Measurements from ENCODE around the gene MLEC. TPM values are rescaled to one million over a fixed set of nuclear protein-coding genes. Genes with fewer than 3 reads are reported as not detected.

MLEC gene
- total and polyA plus RNA-seq, 2 of the 13 experiments (the other 11 are each of a cell fraction or from before 2014, with no cell fraction given) = 49.8 to 156 TPM

GRCh38 chr12:120677765-120678473, 9.0 kb upstream of the MLEC start:
- ChIA-PET POLR2A (no interaction called here), CTCF (ENCODE audit: low intra/inter-chr PET ratio, low total read pairs) (no interaction called here)
- no TSS peak for BruUV-seq (replicated peaks)
- peak overlapping the region; percentile 25; the same call in 1 of the 2 replicates for H3K4me2 ChIP-seq (ENCODE audit: low read depth, low read length)
- H3K9me3 ChIP-seq (ENCODE audit: low read length) = no peaks in the 10 kb centered on the region
- in situ Hi-C loops (cut with HindIII; ENCODE audit: extremely low pct_ligation_motif_present, low pct_unique_long_range_greater_than_20kb) (no loop called here), intact Hi-C loops (cut with micrococcal nuclease; ENCODE audit: unreplicated experiment) (no loop called here)
- H3K27ac ChIP-seq (ENCODE audit: extremely low read length, insufficient read depth, low read length) = no peak overlapping the region
- WGBS (ENCODE audit: low lambda C conversion rate) = 18% methylated on average over 7 of the region's 7 CpGs
- no peak overlapping the region for H3K4me3 ChIP-seq (replicated peaks in 1 of 3; ENCODE audit: insufficient read depth in 1 of 3, low read depth in 2 of 3, low read length in 3 of 3)
- no peaks in the 10 kb centered on the region for H3K36me3 ChIP-seq (replicated peaks in 1 of 2; ENCODE audit: control insufficient read depth in 1 of 2, insufficient read depth in 2 of 2, low read length in 2 of 2)
- ATAC-seq (peak; percentile 49; the same call in 2 of the 3 replicates), DNase-seq (ENCODE audit: low spot score) (no peak), FAIRE-seq (no peak)
- peaks cover 15% of the 10 kb centered on the region for H3K4me1 ChIP-seq (ENCODE audit: insufficient read depth, low read length)
- no peak overlapping the region for H3K9ac ChIP-seq (ENCODE audit: insufficient read depth, low read depth, low read length)
- no peak overlapping the region for H2AFZ ChIP-seq (ENCODE audit: low read length)
- H4K20me1 ChIP-seq (ENCODE audit: insufficient read depth, low read length) = no peaks in the 10 kb centered on the region
- H3K79me2 ChIP-seq (ENCODE audit: insufficient read depth, low read length) = no peaks in the 10 kb centered on the region
- no peaks in the 10 kb centered on the region; a peak in 1 of 5 replicates for H3K27me3 ChIP-seq (ENCODE audit: control insufficient read depth in 1 of 2, insufficient read depth in 2 of 2, low read length in 2 of 2)
- TF ChIP-seq, protein P1, sequence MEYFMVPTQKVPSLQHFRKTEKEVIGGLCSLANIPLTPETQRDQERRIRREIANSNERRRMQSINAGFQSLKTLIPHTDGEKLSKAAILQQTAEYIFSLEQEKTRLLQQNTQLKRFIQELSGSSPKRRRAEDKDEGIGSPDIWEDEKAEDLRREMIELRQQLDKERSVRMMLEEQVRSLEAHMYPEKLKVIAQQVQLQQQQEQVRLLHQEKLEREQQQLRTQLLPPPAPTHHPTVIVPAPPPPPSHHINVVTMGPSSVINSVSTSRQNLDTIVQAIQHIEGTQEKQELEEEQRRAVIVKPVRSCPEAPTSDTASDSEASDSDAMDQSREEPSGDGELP (IDR thresholded peaks at IDR 0.05; ENCODE audit: borderline replicate concordance, low read depth) = peak; percentile 39; the same call in 1 of the 2 replicates
- TF ChIP-seq HNF4A (CRISPR knock-in tag; IDR thresholded peaks at IDR 0.05) = peak; percentile 46; the same call in 1 of the 2 replicates
- peak in 1 of 2 experiments; percentile 11; a peak in 1 of 4 replicates for TF ChIP-seq EP300 (IDR thresholded peaks at IDR 0.05; ENCODE audit: low read depth in 2 of 2, low read length in 2 of 2)
- no peak for TF ChIP-seq EP300 (CRISPR knock-in tag; IDR thresholded peaks at IDR 0.05; ENCODE audit: borderline replicate concordance)
- no peak for TF ChIP-seq SOX6 (IDR thresholded peaks at IDR 0.05)
- peak; percentile 9; the same call in 1 of the 2 replicates for TF ChIP-seq SOX6 (CRISPR knock-in tag; IDR thresholded peaks at IDR 0.05)
- no peak for TF ChIP-seq RARG (CRISPR knock-in tag; IDR thresholded peaks at IDR 0.05; ENCODE audit: low read depth)
- 0 out of 2 replicates have a peak, but pooled peaks have one; percentile 29 for TF ChIP-seq NR2F6 (IDR thresholded peaks at IDR 0.05)
- TF ChIP-seq NR2F6 (CRISPR knock-in tag; IDR thresholded peaks at IDR 0.05) = no peak
- TF ChIP-seq RARA (CRISPR knock-in tag; IDR thresholded peaks at IDR 0.05) = peak; percentile 67
- no peak for TF ChIP-seq ZNF274 (CRISPR knock-in tag; IDR thresholded peaks at IDR 0.05)
- no peak for TF ChIP-seq SOX13 (IDR thresholded peaks at IDR 0.05)
- TF ChIP-seq SOX13 (CRISPR knock-in tag; conservative IDR thresholded peaks at IDR 0.05 in 1 of 2, IDR thresholded peaks at IDR 0.05 in 1 of 2) = peak in 1 of 2 experiments; percentile 29; a peak in 1 of 4 replicates
